ENCODE results near the gene CSRP1. TPM values are rescaled to one million over a fixed set of nuclear protein-coding genes. Genes with fewer than 3 reads are reported as not detected.
"Not testable (repeated sequence)": the region's sequence is repeated elsewhere in the genome, so short reads cannot be mapped to it uniquely, and the experiment has no call there.

CSRP1 gene
- total RNA-seq, 2 donors from 2014 or later = 2,051 to 3,060 TPM

DNA sequence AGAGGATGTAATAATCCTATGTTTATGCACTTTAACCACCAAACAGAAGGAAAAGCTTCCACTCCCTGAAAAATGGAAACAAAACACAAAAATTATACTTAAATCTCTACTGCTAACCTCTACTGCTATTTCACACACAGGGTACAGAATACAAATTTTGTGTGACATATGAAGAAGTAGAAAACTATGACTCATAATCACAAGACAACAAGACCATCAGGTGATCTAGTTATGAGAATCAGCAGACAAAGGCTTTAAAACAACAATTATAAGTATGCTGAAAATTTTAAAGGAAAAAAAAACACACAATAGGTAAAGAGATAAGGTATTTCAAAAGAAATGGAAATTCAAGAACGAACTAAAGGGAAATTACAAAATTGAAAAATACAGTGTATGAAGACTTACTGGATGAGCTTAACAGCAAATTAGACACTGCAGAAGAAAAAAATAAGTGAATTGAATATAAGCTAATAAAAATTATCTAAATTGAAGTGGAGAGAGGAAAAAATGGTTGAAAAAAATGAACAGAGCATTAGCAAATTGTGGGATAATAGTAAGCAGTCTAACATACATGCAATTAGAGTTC is 18.4 kb upstream of the CSRP1 start:
- Histone ChIP-seq H3K27me3 (replicated peaks; ENCODE audit: insufficient read depth) (no peaks in the 10 kb centered on the region), H3K9me3 (no peaks in the 10 kb centered on the region), H3K4me3 (no peak overlapping the region), H3K4me1 (ENCODE audit: control insufficient read depth in 1 of 2, low read depth in 2 of 2) (peaks cover 0 to 1% of the 10 kb centered on the region in 2 donors), H3K36me3 (no peaks in the 10 kb centered on the region), H3K27ac (no peak overlapping the region)
- no peak for TF ChIP-seq CTCF (IDR thresholded peaks at IDR 0.05)
- no peak for DNase-seq (ENCODE audit: low spot score)
- ATAC-seq (ENCODE audit: insufficient number of reproducible peaks, low FRiP score, low read depth) = no peak

- not testable (repeated sequence) for H3K27ac ChIP-seq; H3K4me3 ChIP-seq; H3K36me3 ChIP-seq; H3K27me3 ChIP-seq (replicated peaks; ENCODE audit: insufficient read depth); H3K4me1 ChIP-seq (ENCODE audit: control insufficient read depth in 1 of 2, low read depth in 2 of 2); DNase-seq (ENCODE audit: low spot score); ATAC-seq (ENCODE audit: insufficient number of reproducible peaks, low FRiP score, low read depth); H3K9me3 ChIP-seq
Observed at GRCh38 chr1:201520046-201520575, 13.2 kb upstream of the CSRP1 start.

DNA sequence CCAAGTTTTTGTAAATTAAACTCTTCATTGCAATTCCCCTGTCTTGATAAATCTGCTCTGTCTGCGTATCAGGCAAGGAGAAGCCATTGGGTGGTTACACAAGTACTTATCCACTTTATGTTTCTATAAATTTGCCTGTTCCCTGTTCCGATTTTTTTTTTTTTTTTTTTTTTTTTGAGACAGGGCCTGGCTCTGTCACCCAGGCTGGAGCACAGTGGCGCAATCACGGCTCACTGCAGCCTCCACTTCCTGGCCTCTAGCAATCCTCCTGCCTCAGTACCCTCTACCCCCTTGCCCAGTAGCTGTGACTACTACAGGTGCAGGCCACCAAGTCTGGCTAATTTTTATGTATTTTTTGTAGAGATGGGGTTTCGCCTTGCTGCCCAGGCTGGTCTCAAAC is 11.1 kb upstream of the CSRP1 start:
- Histone ChIP-seq H3K27me3 (replicated peaks; ENCODE audit: insufficient read depth) (no peaks in the 10 kb centered on the region), H3K36me3 (no peaks in the 10 kb centered on the region), H3K27ac (no peak overlapping the region), H3K9me3 (no peaks in the 10 kb centered on the region), H3K4me3 (no peak overlapping the region), H3K4me1 (ENCODE audit: control insufficient read depth in 1 of 2, low read depth in 2 of 2) (peaks cover 0 to 4% of the 10 kb centered on the region in 2 donors)
- DNase-seq (ENCODE audit: low spot score) (no peak), ATAC-seq (ENCODE audit: insufficient number of reproducible peaks, low FRiP score, low read depth) (no peak)
- no peak for TF ChIP-seq CTCF (IDR thresholded peaks at IDR 0.05)

DNA sequence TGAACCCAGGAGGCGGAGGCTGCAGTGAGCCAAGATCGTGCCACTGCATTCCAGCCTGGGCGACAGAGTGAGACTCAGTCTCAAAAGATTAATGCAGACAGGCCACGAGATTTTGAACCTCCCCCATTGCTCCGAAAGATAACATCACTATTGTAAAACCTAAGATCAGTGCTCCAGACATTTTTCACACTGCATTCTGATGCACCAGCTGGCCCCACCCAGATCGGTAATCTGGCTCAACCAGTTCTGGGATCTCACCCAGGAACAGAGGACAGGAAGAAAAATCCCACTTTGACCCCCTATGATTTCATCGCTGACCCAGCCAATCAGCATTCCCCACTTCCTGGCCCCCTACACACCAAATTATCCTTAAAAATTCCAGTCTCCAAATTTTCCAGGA is 10.7 kb upstream of the CSRP1 start:
- H3K27me3 ChIP-seq (replicated peaks; ENCODE audit: insufficient read depth) = no peaks in the 10 kb centered on the region
- ATAC-seq (ENCODE audit: insufficient number of reproducible peaks, low FRiP score, low read depth) = no peak
- H3K36me3 ChIP-seq = no peaks in the 10 kb centered on the region
- H3K9me3 ChIP-seq = no peaks in the 10 kb centered on the region
- H3K27ac ChIP-seq = no peak overlapping the region
- no peak overlapping the region for H3K4me3 ChIP-seq
- TF ChIP-seq CTCF (IDR thresholded peaks at IDR 0.05) = no peak
- no peak for DNase-seq (ENCODE audit: low spot score)
- H3K4me1 ChIP-seq (ENCODE audit: control insufficient read depth in 1 of 2, low read depth in 2 of 2) = peaks cover 2 to 8% of the 10 kb centered on the region in 2 donors

DNA sequence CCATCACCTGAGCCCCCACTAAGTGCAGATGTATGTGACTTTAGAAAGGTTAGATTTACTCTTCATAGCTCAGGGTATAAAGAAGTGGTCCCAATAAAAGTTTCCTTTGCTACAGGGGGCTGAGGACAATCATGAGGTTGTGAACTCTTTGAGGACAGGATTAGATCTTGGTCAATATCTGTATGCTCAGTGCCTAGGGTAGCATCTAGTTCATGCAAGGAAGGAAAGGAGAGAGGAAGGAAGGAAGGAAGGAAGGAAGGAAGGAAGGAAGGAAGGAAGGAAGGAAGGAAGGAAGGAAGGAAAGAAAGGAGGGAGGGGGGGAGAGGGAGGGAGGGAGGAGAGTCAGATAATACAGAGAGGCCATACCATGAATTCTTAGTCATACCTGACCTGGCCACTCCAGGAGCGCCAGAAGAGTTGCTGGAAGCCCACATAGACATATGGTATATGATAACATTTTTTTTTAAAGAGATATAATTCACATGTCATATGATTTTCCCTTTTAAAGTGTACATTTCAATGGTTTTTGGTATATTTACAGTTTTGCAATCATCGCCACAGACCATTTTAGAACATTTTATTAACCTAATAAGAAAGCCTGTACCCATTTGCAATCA is 9.7 kb upstream of the CSRP1 start:
- no peaks in the 10 kb centered on the region for H3K9me3 ChIP-seq
- no peak overlapping the region for H3K27ac ChIP-seq
- ATAC-seq (ENCODE audit: insufficient number of reproducible peaks, low FRiP score, low read depth) (no peak), DNase-seq (ENCODE audit: low spot score) (no peak)
- H3K36me3 ChIP-seq = no peaks in the 10 kb centered on the region
- no peak overlapping the region for H3K4me3 ChIP-seq
- TF ChIP-seq CTCF (IDR thresholded peaks at IDR 0.05) = no peak
- H3K4me1 ChIP-seq (ENCODE audit: control insufficient read depth in 1 of 2, low read depth in 2 of 2) = peaks cover 12 to 18% of the 10 kb centered on the region in 2 donors
- H3K27me3 ChIP-seq (replicated peaks; ENCODE audit: insufficient read depth) = no peaks in the 10 kb centered on the region

Data from thoracic aorta (tissue), 2 donors.